Measurements from ENCODE around the gene PCDHGA9. TPM values are rescaled to one million over a fixed set of nuclear protein-coding genes. Genes with fewer than 3 reads are reported as not detected.
"Not testable (repeated sequence)": the region's sequence is repeated elsewhere in the genome, so short reads cannot be mapped to it uniquely, and the experiment has no call there.

Gene PCDHGA9
- total and polyA plus RNA-seq, 2 donors (not counting 3 experiments of a cell fraction or from before 2014, with no cell fraction given): 1.1 to 3.9 TPM

DNA sequence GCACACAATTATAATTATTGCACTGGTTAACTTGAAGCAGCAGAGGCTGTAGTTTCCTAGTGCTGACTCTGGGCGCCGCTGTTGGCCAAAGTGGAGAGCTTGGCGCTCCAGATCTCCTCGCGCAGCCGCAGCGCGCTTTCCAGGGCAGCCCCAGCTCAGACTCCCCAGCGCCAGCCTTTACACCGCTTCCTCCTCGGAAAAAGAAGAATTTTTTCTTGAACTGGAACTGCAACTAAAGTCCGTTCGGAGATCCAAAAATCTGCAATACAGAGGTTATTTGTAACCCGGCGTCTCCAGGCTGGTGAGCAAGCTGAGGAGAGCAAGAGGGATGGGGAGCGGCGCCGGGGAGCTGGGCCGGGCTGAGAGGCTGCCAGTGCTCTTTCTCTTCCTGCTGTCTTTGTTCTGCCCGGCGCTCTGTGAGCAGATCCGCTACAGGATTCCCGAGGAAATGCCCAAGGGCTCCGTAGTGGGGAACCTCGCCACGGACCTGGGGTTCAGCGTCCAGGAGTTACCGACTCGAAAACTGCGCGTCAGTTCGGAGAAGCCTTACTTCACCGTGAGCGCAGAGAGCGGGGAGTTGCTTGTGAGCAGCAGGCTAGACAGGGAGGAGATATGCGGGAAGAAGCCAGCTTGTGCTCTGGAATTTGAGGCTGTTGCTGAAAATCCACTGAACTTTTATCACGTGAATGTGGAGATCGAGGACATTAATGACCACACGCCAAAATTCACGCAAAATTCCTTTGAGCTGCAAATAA is 14.8 kb upstream of the PCDHGA9 start, which contains the start of gene PCDHGB4:
TSS of gene PCDHGB4 (plus strand) at position 142 of the 755 bp plus-strand sequence. CDS start at position 329, 187 bp downstream.
- H3K27ac ChIP-seq (ENCODE audit: insufficient read depth, low read depth, low read length); intact Hi-C loops (cut with micrococcal nuclease); POLR2A ChIA-PET; H4K20me1 ChIP-seq (replicated peaks; ENCODE audit: control insufficient read depth, extremely low read depth, insufficient read depth, low read length); H3K9me3 ChIP-seq (replicated peaks; ENCODE audit: control insufficient read depth, insufficient read depth, low read length); H3K79me2 ChIP-seq (ENCODE audit: control insufficient read depth, insufficient read depth, low read length); H3K9me1 ChIP-seq (replicated peaks; ENCODE audit: control insufficient read depth, extremely low read depth, insufficient read depth, low read length); H3K4me1 ChIP-seq (ENCODE audit: control insufficient read depth, extremely low read depth, insufficient read depth, low read length); dilution Hi-C loops (cut with MboI; ENCODE audit: extremely low pct_ligation_motif_present, low sequenced_read_pairs); H2AFZ ChIP-seq (ENCODE audit: low read depth, low read length); H3K9ac ChIP-seq (replicated peaks; ENCODE audit: extremely low read depth, insufficient read depth, low read length); H3K36me3 ChIP-seq (ENCODE audit: control insufficient read depth in 2 of 2, extremely low read depth in 1 of 2, insufficient read depth in 2 of 2, low read length in 2 of 2): not testable (repeated sequence)
- CTCF ChIA-PET: interaction anchor here (0.7 to 4.1 kb wide), 19 partner anchors 9 to 232 kb away, joined by 3 to 32 read pairs (median 7); partner anchors contain the start of genes PCDHB14, PCDHGA10, PCDHGA11 and PCDHGA12
- FAIRE-seq (peak; percentile 87), DNase-seq (ENCODE audit: low read depth, low spot score) (peak; percentile 30)
- H3K4me2 ChIP-seq (ENCODE audit: insufficient read depth, low read length): peak within 1 kb of the TSS; percentile 18
- peak within 1 kb of the TSS in 2 of 3 experiments; percentile 9 to 22 for H3K4me3 ChIP-seq (replicated peaks in 1 of 3; ENCODE audit: insufficient read depth in 1 of 3, low read depth in 1 of 3, low read length in 3 of 3)
- TF ChIP-seq, protein P1, sequence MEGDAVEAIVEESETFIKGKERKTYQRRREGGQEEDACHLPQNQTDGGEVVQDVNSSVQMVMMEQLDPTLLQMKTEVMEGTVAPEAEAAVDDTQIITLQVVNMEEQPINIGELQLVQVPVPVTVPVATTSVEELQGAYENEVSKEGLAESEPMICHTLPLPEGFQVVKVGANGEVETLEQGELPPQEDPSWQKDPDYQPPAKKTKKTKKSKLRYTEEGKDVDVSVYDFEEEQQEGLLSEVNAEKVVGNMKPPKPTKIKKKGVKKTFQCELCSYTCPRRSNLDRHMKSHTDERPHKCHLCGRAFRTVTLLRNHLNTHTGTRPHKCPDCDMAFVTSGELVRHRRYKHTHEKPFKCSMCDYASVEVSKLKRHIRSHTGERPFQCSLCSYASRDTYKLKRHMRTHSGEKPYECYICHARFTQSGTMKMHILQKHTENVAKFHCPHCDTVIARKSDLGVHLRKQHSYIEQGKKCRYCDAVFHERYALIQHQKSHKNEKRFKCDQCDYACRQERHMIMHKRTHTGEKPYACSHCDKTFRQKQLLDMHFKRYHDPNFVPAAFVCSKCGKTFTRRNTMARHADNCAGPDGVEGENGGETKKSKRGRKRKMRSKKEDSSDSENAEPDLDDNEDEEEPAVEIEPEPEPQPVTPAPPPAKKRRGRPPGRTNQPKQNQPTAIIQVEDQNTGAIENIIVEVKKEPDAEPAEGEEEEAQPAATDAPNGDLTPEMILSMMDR (IDR thresholded peaks at IDR 0.05; ENCODE audit: extremely low read depth in 1 of 2, insufficient read depth in 1 of 2, low read depth in 1 of 2, low read length in 2 of 2): peak; percentile 46 to 51
- peaks cover 36 to 78% of the 10 kb centered on the region in 2 experiments for H3K27me3 ChIP-seq (ENCODE audit: control insufficient read depth in 2 of 2, insufficient read depth in 2 of 2, low read length in 2 of 2)
- TSS peak; percentile 23 for BruUV-seq (replicated peaks)

DNA sequence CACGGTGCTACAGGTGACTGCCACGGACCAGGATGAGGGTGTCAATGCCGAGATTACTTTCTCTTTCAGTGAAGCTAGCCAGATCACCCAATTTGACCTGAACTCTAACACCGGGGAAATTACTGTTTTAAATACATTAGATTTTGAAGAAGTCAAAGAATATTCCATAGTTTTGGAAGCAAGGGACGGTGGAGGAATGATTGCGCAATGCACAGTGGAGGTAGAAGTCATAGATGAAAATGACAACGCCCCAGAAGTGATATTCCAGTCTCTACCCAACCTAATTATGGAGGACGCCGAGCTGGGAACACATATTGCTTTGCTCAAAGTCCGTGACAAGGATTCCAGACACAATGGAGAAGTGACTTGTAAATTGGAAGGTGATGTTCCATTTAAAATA is 13.9 kb upstream of the PCDHGA9 start:
- Histone ChIP-seq H3K4me2 (ENCODE audit: insufficient read depth, low read length) (no peak overlapping the region), H3K27me3 (ENCODE audit: control insufficient read depth in 2 of 2, insufficient read depth in 2 of 2, low read length in 2 of 2) (peaks cover 31 to 80% of the 10 kb centered on the region in 2 experiments), H3K4me3 (replicated peaks in 1 of 3; ENCODE audit: insufficient read depth in 1 of 3, low read depth in 1 of 3, low read length in 3 of 3) (no peak overlapping the region), H2AFZ (ENCODE audit: low read depth, low read length) (no peak overlapping the region), H3K9ac (replicated peaks; ENCODE audit: extremely low read depth, insufficient read depth, low read length) (no peak overlapping the region), H3K9me1 (replicated peaks; ENCODE audit: control insufficient read depth, extremely low read depth, insufficient read depth, low read length) (no peaks in the 10 kb centered on the region), H3K79me2 (ENCODE audit: control insufficient read depth, insufficient read depth, low read length) (no peaks in the 10 kb centered on the region), H3K36me3 (ENCODE audit: control insufficient read depth in 2 of 2, extremely low read depth in 1 of 2, insufficient read depth in 2 of 2, low read length in 2 of 2) (no peaks in the 10 kb centered on the region), H3K9me3 (replicated peaks; ENCODE audit: control insufficient read depth, insufficient read depth, low read length) (no peaks in the 10 kb centered on the region), H4K20me1 (replicated peaks; ENCODE audit: control insufficient read depth, extremely low read depth, insufficient read depth, low read length) (no peaks in the 10 kb centered on the region), H3K4me1 (ENCODE audit: control insufficient read depth, extremely low read depth, insufficient read depth, low read length) (no peaks in the 10 kb centered on the region), H3K27ac (ENCODE audit: insufficient read depth, low read depth, low read length) (no peak overlapping the region)
- TF ChIP-seq, protein P2, sequence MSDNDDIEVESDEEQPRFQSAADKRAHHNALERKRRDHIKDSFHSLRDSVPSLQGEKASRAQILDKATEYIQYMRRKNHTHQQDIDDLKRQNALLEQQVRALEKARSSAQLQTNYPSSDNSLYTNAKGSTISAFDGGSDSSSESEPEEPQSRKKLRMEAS (IDR thresholded peaks at IDR 0.05; ENCODE audit: insufficient read depth, insufficient read length): no peak
- TF ChIP-seq POLR2AphosphoS5 (IDR thresholded peaks at IDR 0.05; ENCODE audit: insufficient read depth, low read depth, low read length) (no peak), EZH2 (IDR thresholded peaks at IDR 0.05; ENCODE audit: borderline replicate concordance, low read depth, low read length, severe bottlenecking) (no peak), JUN (IDR thresholded peaks at IDR 0.05; ENCODE audit: borderline replicate concordance, insufficient read depth, insufficient read length, low read depth) (no peak), POLR2A (IDR thresholded peaks at IDR 0.05; ENCODE audit: low read depth, low read length) (no peak), FOS (IDR thresholded peaks at IDR 0.05; ENCODE audit: borderline replicate concordance, insufficient read depth, low read length) (no peak), MYC (IDR thresholded peaks at IDR 0.05; ENCODE audit: low read depth, low read length) (no peak), GATA2 (IDR thresholded peaks at IDR 0.05; ENCODE audit: insufficient read depth, insufficient read length, low read depth, low read length) (no peak)
- TF ChIP-seq, protein P1 (IDR thresholded peaks at IDR 0.05; ENCODE audit: extremely low read depth in 1 of 2, insufficient read depth in 1 of 2, low read depth in 1 of 2, low read length in 2 of 2): no peak
- no TSS peak for BruUV-seq (replicated peaks)
- dilution Hi-C loops (cut with MboI; ENCODE audit: extremely low pct_ligation_motif_present, low sequenced_read_pairs) (no loop called here), intact Hi-C loops (cut with micrococcal nuclease) (no loop called here)
- POLR2A ChIA-PET: no interaction called here
- no peak for FAIRE-seq
- CTCF ChIA-PET: interaction anchor here (1.6 to 4.1 kb wide), 5 partner anchors 9 to 175 kb away, joined by 4 to 32 read pairs (median 15); partner anchors contain the start of genes PCDHGA3, PCDHGA6 and PCDHGB5
- DNase-seq (ENCODE audit: low read depth, low spot score): no peak

All from endothelial cell of umbilical vein (primary cell).